HepG2 (cell line): Measurements from ENCODE around the gene ZNF771. TPM values are rescaled to one million over a fixed set of nuclear protein-coding genes. Genes with fewer than 3 reads are reported as not detected.
A peak's percentile ranks its signal among the peaks of the same experiment; 100 is the strongest.

Source experiments
- ATAD3A ChIP-seq: sonication (generic); formaldehyde crosslinking; IDR thresholded peaks from 2 replicates; pipeline ENCODE4 v1.4.0; 2020; ENCODE audit warnings: missing genetic modification reagents
- ATF7-NPFF ChIP-seq: sonication (generic); formaldehyde crosslinking; IDR thresholded peaks from 2 replicates; pipeline ENCODE4 v1.8.1; 2023; ENCODE audit warnings: mild to moderate bottlenecking, low read depth, missing genetic modification reagents, moderate library complexity
- CBX5 ChIP-seq: sonication (generic); formaldehyde crosslinking; IDR thresholded peaks from 2 replicates; pipeline ENCODE4 v1.4.0; 2020; ENCODE audit warnings: missing genetic modification reagents, borderline replicate concordance
- KLF6 ChIP-seq: IDR thresholded peaks from 2 replicates; pipeline ENCODE4 v1.8.0; 2016; ENCODE audit warnings: missing biosample characterization, missing genetic modification reagents
- NR2F6 ChIP-seq, 2 experiments: IDR thresholded peaks; 2 replicates each; pipeline ENCODE4 v1.6.1; 2016; ENCODE audit warnings: antibody characterized with exemption in 1 of 2, mild to moderate bottlenecking in 1 of 2
- POGZ ChIP-seq: sonication (generic); formaldehyde crosslinking; IDR thresholded peaks from 2 replicates; pipeline ENCODE4 v1.4.0; 2020; ENCODE audit warnings: mild to moderate bottlenecking, missing genetic modification reagents
- POLR2AphosphoS5 ChIP-seq: IDR thresholded peaks from 2 replicates; pipeline ENCODE4 v1.6.1; 2012; ENCODE audit warnings: low read depth, low read length
- RFX3 ChIP-seq: IDR thresholded peaks from 2 replicates; pipeline ENCODE4 v1.6.1; 2016; ENCODE audit warnings: missing biosample characterization, missing genetic modification reagents
- SIN3A ChIP-seq: IDR thresholded peaks from 2 replicates; pipeline ENCODE4 v1.6.1; 2011; ENCODE audit warnings: low read depth, mild to moderate bottlenecking, control low read depth, low read length, borderline replicate concordance
- SKI ChIP-seq: fragments of 450-650 bp; IDR thresholded peaks from one replicate; pipeline ENCODE4 v1.6.1; 2018; ENCODE audit warnings: mild to moderate bottlenecking; ENCODE audit not compliant: partially characterized antibody
- TOPORS ChIP-seq: sonication (generic); formaldehyde crosslinking; IDR thresholded peaks from 2 replicates; pipeline ENCODE4 v1.8.0; 2023; ENCODE audit warnings: mild to moderate bottlenecking, missing genetic modification reagents
- ZNF274 ChIP-seq: sonication (generic); formaldehyde crosslinking; IDR thresholded peaks from 2 replicates; pipeline ENCODE4 v1.5.1; 2020; ENCODE audit warnings: mild to moderate bottlenecking, missing genetic modification reagents
- ZNF331 ChIP-seq: sonication (generic); formaldehyde crosslinking; IDR thresholded peaks from 2 replicates; pipeline ENCODE4 v1.4.0; 2020; ENCODE audit warnings: missing genetic modification reagents
- ZNF34 ChIP-seq: sonication (generic); formaldehyde crosslinking; IDR thresholded peaks from 2 replicates; pipeline ENCODE4 v1.4.0; 2020; ENCODE audit warnings: mild to moderate bottlenecking, missing genetic modification reagents, borderline replicate concordance
- ZNF543 ChIP-seq: sonication (generic); formaldehyde crosslinking; IDR thresholded peaks from 2 replicates; pipeline ENCODE4 v1.4.0; 2020; ENCODE audit warnings: mild to moderate bottlenecking, missing genetic modification reagents
- ZSCAN20 ChIP-seq: sonication (generic); formaldehyde crosslinking; IDR thresholded peaks from 2 replicates; pipeline ENCODE4 v1.4.0; 2020; ENCODE audit warnings: missing genetic modification reagents, mild to moderate bottlenecking, borderline replicate concordance
- polyA plus RNA-seq, 8 experiments: library from polyadenylated mRNA; depleted of rRNA in 3 of 8; stranded (reverse) in 7 of 8; unstranded in 1 of 8; fragments of >200 nt; fragmentation: Illumina TruSeq in 4 of 8; extraction: Trizol in 4 of 8; gene quantifications; 2 replicates each; pipeline versions ENCODE4 v1.2.1 to v1.2.3, GENCODE V29; 2011 to 2016; ENCODE audit warnings: low read depth in 4 of 8, missing spikeins in 1 of 8, mixed read lengths in 1 of 8; ENCODE audit not compliant: insufficient read depth in 1 of 8
- total RNA-seq, 5 experiments: library from RNA; depleted of rRNA; stranded (reverse); fragments of >200 nt; fragmentation: Illumina TruSeq; extraction: Trizol; gene quantifications; 2 replicates each; pipeline ENCODE4 v1.2.3, GENCODE V29; 2016; ENCODE audit warnings: low read depth in 1 of 5
- TF ChIP-seq, protein P1 (sequence below): sonication (generic); formaldehyde crosslinking; IDR thresholded peaks from 2 replicates; pipeline ENCODE4 v1.9.0; 2022; ENCODE audit warnings: missing genetic modification reagents, mild to moderate bottlenecking, borderline replicate concordance
- TF ChIP-seq, protein P2 (sequence below): sonication (generic); formaldehyde crosslinking; IDR thresholded peaks from one replicate; pipeline ENCODE4 v1.5.1; 2020; ENCODE audit warnings: mild to moderate bottlenecking, missing genetic modification reagents; ENCODE audit errors: not compliant biosample characterization

Gene ZNF771
- total and polyA plus RNA-seq, 2 of the 13 experiments (the other 11 are each of a cell fraction or from before 2014, with no cell fraction given), result 5.0 to 11.8 TPM

DNA sequence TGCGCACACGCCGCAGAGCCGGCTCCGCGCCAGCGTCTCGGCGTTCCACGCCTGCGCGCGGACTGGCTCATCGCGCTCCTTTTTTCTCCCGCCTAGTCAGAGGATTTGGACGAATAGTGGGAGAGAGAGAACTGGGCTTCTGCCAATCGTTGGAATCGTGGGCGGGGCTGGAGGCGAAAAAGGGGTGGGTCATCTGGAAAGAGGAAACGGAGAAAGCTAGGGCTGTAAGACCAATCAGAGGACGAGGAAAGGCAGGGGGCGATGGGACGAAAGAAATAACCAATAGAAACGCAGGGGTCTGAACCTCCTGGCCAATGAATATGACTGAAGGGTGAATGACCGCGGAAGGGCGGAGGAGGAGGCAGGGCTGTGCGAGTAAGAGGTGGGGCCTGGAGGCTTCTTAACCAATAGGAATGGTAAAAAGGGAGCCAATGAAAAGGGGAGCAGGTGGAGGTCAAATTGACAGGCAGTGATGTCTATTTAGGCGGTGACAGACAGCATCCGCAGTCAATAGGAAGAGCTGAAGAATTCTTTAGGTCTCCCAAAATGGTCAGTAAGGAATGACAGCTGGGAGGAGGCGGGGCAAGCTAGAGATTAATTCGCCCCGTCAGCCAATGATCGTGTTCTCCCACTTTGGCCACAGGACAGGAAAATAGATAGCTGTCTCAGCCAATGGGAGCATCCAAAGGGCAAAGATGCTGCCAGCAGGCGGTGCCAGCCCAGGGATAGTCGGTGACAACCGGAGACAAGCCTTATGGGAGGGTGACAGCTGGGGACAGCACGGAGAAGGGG lies 36.8 kb upstream of the ZNF771 start, which contains the start of gene TBC1D10B (continued):
- TF ChIP-seq ZSCAN20 (CRISPR knock-in tag) (no peak), ZNF274 (CRISPR knock-in tag) (no peak), ATF7-NPFF (CRISPR knock-in tag) (no peak), POGZ (CRISPR knock-in tag) (peak; percentile 28; the same call in 1 of the 2 replicates), KLF6 (CRISPR knock-in tag) (0 out of 2 replicates have a peak, but pooled peaks have one; percentile 18), RFX3 (CRISPR knock-in tag) (no peak), TOPORS (CRISPR knock-in tag) (no peak), NR2F6 (IDR thresholded peaks at IDR 0.05) (no peak), NR2F6 (CRISPR knock-in tag; IDR thresholded peaks at IDR 0.05) (no peak), SIN3A (peak; percentile 71; the same call in 1 of the 2 replicates), ATAD3A (CRISPR knock-in tag) (no peak), SKI (no peak), ZNF331 (no peak), ZNF543 (CRISPR knock-in tag) (no peak), CBX5 (CRISPR knock-in tag) (no peak; the same call in 1 of the 2 replicates), POLR2AphosphoS5 (peak; percentile 47), ZNF34 (CRISPR knock-in tag) (no peak)
- TF ChIP-seq, protein P1, sequence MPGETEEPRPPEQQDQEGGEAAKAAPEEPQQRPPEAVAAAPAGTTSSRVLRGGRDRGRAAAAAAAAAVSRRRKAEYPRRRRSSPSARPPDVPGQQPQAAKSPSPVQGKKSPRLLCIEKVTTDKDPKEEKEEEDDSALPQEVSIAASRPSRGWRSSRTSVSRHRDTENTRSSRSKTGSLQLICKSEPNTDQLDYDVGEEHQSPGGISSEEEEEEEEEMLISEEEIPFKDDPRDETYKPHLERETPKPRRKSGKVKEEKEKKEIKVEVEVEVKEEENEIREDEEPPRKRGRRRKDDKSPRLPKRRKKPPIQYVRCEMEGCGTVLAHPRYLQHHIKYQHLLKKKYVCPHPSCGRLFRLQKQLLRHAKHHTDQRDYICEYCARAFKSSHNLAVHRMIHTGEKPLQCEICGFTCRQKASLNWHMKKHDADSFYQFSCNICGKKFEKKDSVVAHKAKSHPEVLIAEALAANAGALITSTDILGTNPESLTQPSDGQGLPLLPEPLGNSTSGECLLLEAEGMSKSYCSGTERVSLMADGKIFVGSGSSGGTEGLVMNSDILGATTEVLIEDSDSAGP (CRISPR knock-in tag), result peak; percentile 27; the same call in 1 of the 2 replicates
- TF ChIP-seq, protein P2, sequence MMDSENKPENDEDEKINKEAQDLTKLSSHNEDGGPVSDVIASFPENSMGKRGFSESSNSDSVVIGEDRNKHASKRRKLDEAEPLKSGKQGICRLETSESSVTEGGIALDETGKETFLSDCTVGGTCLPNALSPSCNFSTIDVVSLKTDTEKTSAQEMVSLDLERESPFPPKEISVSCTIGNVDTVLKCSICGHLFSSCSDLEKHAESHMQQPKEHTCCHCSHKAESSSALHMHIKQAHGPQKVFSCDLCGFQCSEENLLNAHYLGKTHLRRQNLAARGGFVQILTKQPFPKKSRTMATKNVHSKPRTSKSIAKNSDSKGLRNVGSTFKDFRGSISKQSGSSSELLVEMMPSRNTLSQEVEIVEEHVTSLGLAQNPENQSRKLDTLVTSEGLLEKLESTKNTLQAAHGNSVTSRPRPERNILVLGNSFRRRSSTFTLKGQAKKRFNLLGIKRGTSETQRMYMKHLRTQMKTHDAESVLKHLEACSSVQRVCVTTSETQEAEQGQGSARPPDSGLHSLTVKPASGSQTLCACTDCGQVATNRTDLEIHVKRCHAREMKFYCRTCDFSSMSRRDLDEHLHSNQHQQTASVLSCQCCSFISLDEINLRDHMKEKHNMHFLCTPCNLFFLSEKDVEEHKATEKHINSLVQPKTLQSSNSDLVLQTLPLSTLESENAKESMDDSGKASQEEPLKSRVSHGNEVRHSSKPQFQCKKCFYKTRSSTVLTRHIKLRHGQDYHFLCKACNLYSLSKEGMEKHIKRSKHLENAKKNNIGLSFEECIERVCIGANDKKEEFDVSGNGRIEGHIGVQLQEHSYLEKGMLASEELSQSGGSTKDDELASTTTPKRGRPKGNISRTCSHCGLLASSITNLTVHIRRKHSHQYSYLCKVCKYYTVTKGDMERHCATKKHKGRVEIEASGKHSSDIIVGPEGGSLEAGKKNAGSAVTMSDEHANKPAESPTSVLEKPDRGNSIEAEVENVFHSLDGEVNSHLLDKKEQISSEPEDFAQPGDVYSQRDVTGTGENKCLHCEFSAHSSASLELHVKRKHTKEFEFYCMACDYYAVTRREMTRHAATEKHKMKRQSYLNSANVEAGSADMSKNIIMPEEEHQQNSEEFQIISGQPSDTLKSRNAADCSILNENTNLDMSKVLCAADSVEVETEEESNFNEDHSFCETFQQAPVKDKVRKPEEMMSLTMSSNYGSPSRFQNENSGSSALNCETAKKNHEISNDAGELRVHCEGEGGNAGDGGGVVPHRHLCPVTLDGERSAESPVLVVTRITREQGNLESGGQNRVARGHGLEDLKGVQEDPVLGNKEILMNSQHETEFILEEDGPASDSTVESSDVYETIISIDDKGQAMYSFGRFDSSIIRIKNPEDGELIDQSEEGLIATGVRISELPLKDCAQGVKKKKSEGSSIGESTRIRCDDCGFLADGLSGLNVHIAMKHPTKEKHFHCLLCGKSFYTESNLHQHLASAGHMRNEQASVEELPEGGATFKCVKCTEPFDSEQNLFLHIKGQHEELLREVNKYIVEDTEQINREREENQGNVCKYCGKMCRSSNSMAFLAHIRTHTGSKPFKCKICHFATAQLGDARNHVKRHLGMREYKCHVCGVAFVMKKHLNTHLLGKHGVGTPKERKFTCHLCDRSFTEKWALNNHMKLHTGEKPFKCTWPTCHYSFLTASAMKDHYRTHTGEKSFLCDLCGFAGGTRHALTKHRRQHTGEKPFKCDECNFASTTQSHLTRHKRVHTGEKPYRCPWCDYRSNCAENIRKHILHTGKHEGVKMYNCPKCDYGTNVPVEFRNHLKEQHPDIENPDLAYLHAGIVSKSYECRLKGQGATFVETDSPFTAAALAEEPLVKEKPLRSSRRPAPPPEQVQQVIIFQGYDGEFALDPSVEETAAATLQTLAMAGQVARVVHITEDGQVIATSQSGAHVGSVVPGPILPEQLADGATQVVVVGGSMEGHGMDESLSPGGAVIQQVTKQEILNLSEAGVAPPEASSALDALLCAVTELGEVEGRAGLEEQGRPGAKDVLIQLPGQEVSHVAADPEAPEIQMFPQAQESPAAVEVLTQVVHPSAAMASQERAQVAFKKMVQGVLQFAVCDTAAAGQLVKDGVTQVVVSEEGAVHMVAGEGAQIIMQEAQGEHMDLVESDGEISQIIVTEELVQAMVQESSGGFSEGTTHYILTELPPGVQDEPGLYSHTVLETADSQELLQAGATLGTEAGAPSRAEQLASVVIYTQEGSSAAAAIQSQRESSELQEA (CRISPR knock-in tag), result no peak
